Measurements from ENCODE around the gene E2F3. TPM values are rescaled to one million over a fixed set of nuclear protein-coding genes. Genes with fewer than 3 reads are reported as not detected.

E2F3 gene
- total RNA-seq, 1 experiment from 2014 or later, result 35.7 TPM

GRCh38 chr6:20379231-20379630 is 22.4 kb upstream of the E2F3 start:
- no peaks in the 10 kb centered on the region for H3K23me2 ChIP-seq (ENCODE audit: insufficient read length, low read depth, low read length, poor library complexity, severe bottlenecking)
- no peak for TF ChIP-seq CTCF (conservative IDR thresholded peaks at IDR 0.05)
- no peak overlapping the region for H4K5ac ChIP-seq (ENCODE audit: insufficient read length, low read depth, low read length)
- H2BK15ac ChIP-seq (ENCODE audit: low read depth, low read length), result no peak overlapping the region
- no peak overlapping the region for H3K14ac ChIP-seq (ENCODE audit: insufficient read depth, low read length)
- H3K18ac ChIP-seq (ENCODE audit: insufficient read length, low read depth, low read length), result no peak overlapping the region
- H3K9me3 Mint-ChIP-seq, result peaks cover 8% of the 10 kb centered on the region in 2 experiments; a peak in 4 of 5 replicates
- no peak for DNase-seq
- no peak overlapping the region for H4K91ac ChIP-seq (ENCODE audit: insufficient read length, low read depth, low read length)
- no peak overlapping the region for H3K9ac ChIP-seq (ENCODE audit: extremely low read depth, insufficient read length, low read length)
- no peak overlapping the region for H3K56ac ChIP-seq (ENCODE audit: insufficient read length, low read depth, low read length)
- no peak overlapping the region for H2BK12ac ChIP-seq (ENCODE audit: insufficient read length, low read depth, low read length)
- no peak overlapping the region for H4K8ac ChIP-seq (replicated peaks; ENCODE audit: insufficient read length, low read depth, low read length)
- H4K20me1 ChIP-seq (ENCODE audit: control insufficient read depth, insufficient read depth, insufficient read length), result no peaks in the 10 kb centered on the region
- no peaks in the 10 kb centered on the region for H3K27me3 ChIP-seq (ENCODE audit: insufficient read depth, low read length)
- H2BK5ac ChIP-seq (ENCODE audit: insufficient read length, low read length), result no peak overlapping the region
- no peak overlapping the region for H3K4me3 Mint-ChIP-seq
- H3K4me1 ChIP-seq (ENCODE audit: insufficient read depth, low read length), result no peaks in the 10 kb centered on the region
- H2BK120ac ChIP-seq (ENCODE audit: low read depth, low read length, poor library complexity, severe bottlenecking), result no peak overlapping the region
- no peaks in the 10 kb centered on the region for H3K79me2 ChIP-seq (ENCODE audit: insufficient read depth, low read length)
- H3K9me3 ChIP-seq (ENCODE audit: control insufficient read depth, low read depth, low read length), result peaks cover 5% of the 10 kb centered on the region
- H3K23ac ChIP-seq (ENCODE audit: insufficient read length, low read depth, low read length), result no peak overlapping the region
- H3K4me1 Mint-ChIP-seq, result no peaks in the 10 kb centered on the region
- H3K27me3 Mint-ChIP-seq (ENCODE audit: low read depth), result peaks cover 2% of the 10 kb centered on the region
- H2BK20ac ChIP-seq (ENCODE audit: low read depth, low read length, poor library complexity, severe bottlenecking), result no peak overlapping the region
- no peak overlapping the region for H3K4ac ChIP-seq (ENCODE audit: low read depth, low read length)
- no peak overlapping the region for H3T11ph ChIP-seq (ENCODE audit: low read length)
- WGBS (ENCODE audit: extremely low coverage, insufficient read length, low lambda C conversion rate), result no CpG with 5 or more reads among the region's 1 CpG
- H3K27ac Mint-ChIP-seq, result no peak overlapping the region
- H2AK5ac ChIP-seq (ENCODE audit: insufficient read length, low read length), result no peak overlapping the region
- H2AFZ ChIP-seq (ENCODE audit: low read length), result no peak overlapping the region
- no peak overlapping the region for H3K27ac ChIP-seq (ENCODE audit: insufficient read length, low read depth, low read length)
- no peaks in the 10 kb centered on the region for H3K79me1 ChIP-seq (ENCODE audit: insufficient read depth, low read depth, low read length, poor library complexity, severe bottlenecking)
- no peak overlapping the region for H3K4me2 ChIP-seq (ENCODE audit: insufficient read depth, insufficient read length, low read length)
- H3K36me3 Mint-ChIP-seq (ENCODE audit: insufficient read depth in 1 of 3, low read depth in 3 of 3), result peaks cover 2 to 5% (median 3%) of the 10 kb centered on the region in 3 experiments; a peak in 5 of 7 replicates

All from H9 (cell line).